OCI-LY7 (cell line): ENCODE measurements around the gene PLEKHG4. TPM values are rescaled to one million over a fixed set of nuclear protein-coding genes. Genes with fewer than 3 reads are reported as not detected.

ENCODE experiments used
- BruUV-seq: library from RNA; stranded (reverse); fragments of 400-500 nt; replicated peaks from 2 replicates; lab custom pipeline; 2021; lab: Mats Ljungman, UMichigan
- CTCF ChIA-PET: fragments of 300-600 bp; sonication (Branson Sonifier 250); formaldehyde crosslinking; loops from one replicate; lab custom pipeline; 2022; ENCODE audit warnings: antibody characterized with exemption; ENCODE audit not compliant: unreplicated experiment; lab: Charles Lee
- POLR2A ChIA-PET: fragments of 300-600 bp; sonication (Branson Sonifier 250); formaldehyde crosslinking; loops from one replicate; lab custom pipeline; 2022; ENCODE audit warnings: antibody characterized with exemption; lab: Charles Lee
- DNase-seq: peaks from one replicate; pipeline ENCODE4 v3.0.0-alpha.2; 2015; ENCODE audit warnings: low spot score
- H2AFZ ChIP-seq: fragments of 200-600 bp; sonication (generic), shearing (Covaris generic); 2 replicates; pipeline ENCODE4 v1.6.1; 2014; ENCODE audit warnings: mild to moderate bottlenecking, antibody characterized with exemption, low read length, moderate library complexity
- H3K27ac ChIP-seq: fragments of 200-600 bp; sonication (generic); 2 replicates; pipeline ENCODE4 v1.5.1; 2014; ENCODE audit warnings: mixed run types, low read depth, mild to moderate bottlenecking, moderate library complexity, low read length, inconsistent platforms; ENCODE audit not compliant: poor library complexity, severe bottlenecking
- H3K36me3 ChIP-seq: fragments of 200-600 bp; sonication (generic); 2 replicates; pipeline ENCODE4 v1.6.1; 2014; ENCODE audit warnings: mild to moderate bottlenecking, antibody characterized with exemption, low read length, moderate library complexity, mixed read lengths; ENCODE audit not compliant: insufficient read depth
- H3K4me1 ChIP-seq: fragments of 200-600 bp; sonication (generic); 2 replicates; pipeline ENCODE4 v1.5.1; 2014; ENCODE audit warnings: mild to moderate bottlenecking, low read length; ENCODE audit not compliant: insufficient read depth, poor library complexity, severe bottlenecking
- H3K4me2 ChIP-seq: fragments of 200-600 bp; sonication (generic); 2 replicates; pipeline ENCODE4 v1.6.1; 2014; ENCODE audit warnings: mild to moderate bottlenecking, low read length
- H3K4me3 ChIP-seq: fragments of 200-600 bp; sonication (generic); 2 replicates; pipeline ENCODE4 v1.5.1; 2014; ENCODE audit warnings: mild to moderate bottlenecking, low read depth, low read length; ENCODE audit not compliant: poor library complexity, severe bottlenecking
- H3K79me2 ChIP-seq: fragments of 200-600 bp; sonication (generic); 2 replicates; pipeline ENCODE4 v1.6.1; 2016; ENCODE audit warnings: low read depth, mild to moderate bottlenecking, low read length, moderate library complexity, mixed read lengths; ENCODE audit not compliant: insufficient read depth
- H3K9me2 ChIP-seq: fragments of 200-600 bp; sonication (generic); 2 replicates; pipeline ENCODE4 v1.6.1; 2016; ENCODE audit warnings: mild to moderate bottlenecking, low read length, mixed read lengths; ENCODE audit not compliant: insufficient read depth
- H3K9me3 ChIP-seq: fragments of 200-600 bp; sonication (generic); 2 replicates; pipeline ENCODE4 v1.6.1; 2014; ENCODE audit warnings: mild to moderate bottlenecking, mixed run types, low read length, mixed read lengths
- H4K20me1 ChIP-seq: fragments of 200-600 bp; sonication (generic); 2 replicates; pipeline ENCODE4 v1.6.1; 2014; ENCODE audit warnings: mild to moderate bottlenecking, antibody characterized with exemption, low read length, moderate library complexity, mixed read lengths; ENCODE audit not compliant: insufficient read depth
- CTCF ChIP-seq: fragments of 200-600 bp; sonication (generic); conservative IDR thresholded peaks from 2 replicates; pipeline ENCODE4 v1.5.1; 2014; ENCODE audit warnings: mild to moderate bottlenecking, antibody characterized with exemption, low read length, moderate library complexity, mixed read lengths
- EZH2phosphoT487 ChIP-seq: fragments of 200-600 bp; sonication (generic); IDR thresholded peaks from 2 replicates; pipeline ENCODE4 v1.6.1; 2018; ENCODE audit warnings: low read depth, borderline replicate concordance, mild to moderate bottlenecking, mixed run types, antibody characterized with exemption, low read length, moderate library complexity, mixed read lengths
- intact Hi-C: fragments of 100-400 bp; cut with micrococcal nuclease; formaldehyde crosslinking; loops from one replicate; pipeline ENCODE4 v1.10.0; 2022; ENCODE audit not compliant: unreplicated experiment
- total RNA-seq, 2 experiments: library from RNA; depleted of rRNA in 1 of 2; stranded (reverse); fragments of >200 nt in 1 of 2; shearing (Covaris generic) in 1 of 2; gene quantifications; 2 replicates each; pipeline ENCODE4 v1.2.3, GENCODE V29; 2014 to 2022

Gene PLEKHG4
- total RNA-seq, 2 experiments from 2014 or later: 0.51 TPM; not detected in 1

GRCh38 chr16:67258161-67258835 lies 21.0 kb upstream of the PLEKHG4 start:
- no peak overlapping the region for H2AFZ ChIP-seq
- no peaks in the 10 kb centered on the region for H3K36me3 ChIP-seq
- POLR2A ChIA-PET: no interaction called here
- no peak for DNase-seq
- no peaks in the 10 kb centered on the region for H4K20me1 ChIP-seq
- H3K9me2 ChIP-seq: no peaks in the 10 kb centered on the region
- BruUV-seq: no TSS peak
- no peak overlapping the region for H3K4me2 ChIP-seq
- CTCF ChIA-PET: interaction anchor here (0.7 kb wide), 1 partner anchor 10 kb away, joined by 3 read pairs; the partner anchor contains the start of gene SLC9A5
- H3K27ac ChIP-seq: no peak overlapping the region
- H3K9me3 ChIP-seq: no peaks in the 10 kb centered on the region
- no peak for TF ChIP-seq CTCF
- no peak for TF ChIP-seq EZH2phosphoT487
- H3K4me3 ChIP-seq: no peak overlapping the region
- H3K79me2 ChIP-seq: no peaks in the 10 kb centered on the region
- intact Hi-C loops: no loop called here
- H3K4me1 ChIP-seq: peaks cover 5% of the 10 kb centered on the region

DNA sequence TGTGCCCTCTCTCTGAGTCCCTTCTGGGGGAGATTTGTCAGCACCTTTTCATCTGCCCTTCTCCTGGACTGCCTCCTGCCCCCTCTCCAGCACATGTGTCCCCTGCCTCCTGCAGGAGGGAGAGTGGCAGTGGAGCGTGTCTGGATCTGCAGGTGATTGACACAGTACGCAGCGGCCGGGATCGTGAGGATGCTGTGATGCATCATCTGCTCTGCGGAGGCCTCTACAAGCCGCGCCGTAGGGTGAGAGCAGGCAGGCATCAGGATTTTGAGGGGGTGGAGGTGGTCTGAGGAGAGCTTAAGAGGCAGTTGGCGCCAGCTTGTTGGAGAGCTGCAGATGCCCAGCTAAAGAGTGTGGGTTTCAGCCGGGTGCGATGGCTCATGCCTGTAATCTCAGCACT lies 19.6 kb upstream of the PLEKHG4 start:
- ChIA-PET POLR2A (interaction anchor here (0.7 to 1.2 kb wide), 4 partner anchors 13 to 142 kb away, joined by 3 to 4 read pairs (median 4); partner anchors contain the start of gene FHOD1), CTCF (interaction anchor here (1.7 kb wide), 1 partner anchor 79 kb away, joined by 10 read pairs; no protein-coding TSS in a partner anchor)
- intact Hi-C loops: loop anchor here (1.0 to 5.0 kb wide), 3 partner anchors 79 to 208 kb away; no protein-coding TSS in a partner anchor

More for the DNA sequence above, 19.6 kb upstream of the PLEKHG4 start:
- Histone ChIP-seq H3K4me1 (peaks cover 5% of the 10 kb centered on the region), H4K20me1 (no peaks in the 10 kb centered on the region), H3K4me3 (no peak overlapping the region), H3K9me3 (no peaks in the 10 kb centered on the region), H3K27ac (no peak overlapping the region), H3K9me2 (no peaks in the 10 kb centered on the region), H3K4me2 (no peak overlapping the region), H3K36me3 (no peaks in the 10 kb centered on the region), H2AFZ (no peak overlapping the region), H3K79me2 (no peaks in the 10 kb centered on the region)
- TF ChIP-seq EZH2phosphoT487: no peak
- no peak for TF ChIP-seq CTCF
- DNase-seq: no peak
- BruUV-seq: no TSS peak
